DOHH2 (cell line): ENCODE measurements around the gene CRK.
A peak's percentile ranks its signal among the peaks of the same experiment; 100 is the strongest.

Experiments
- H3F3A ChIP-seq: fragments of 200-600 bp; sonication (generic), shearing (Covaris generic); 2 replicates; pipeline ENCODE4 v1.6.0; 2016; ENCODE audit warnings: antibody characterized with exemption, mild to moderate bottlenecking; ENCODE audit not compliant: control insufficient read depth, insufficient read depth
- H3K27ac ChIP-seq: fragments of 200-600 bp; sonication (generic); 2 replicates; pipeline ENCODE4 v1.5.1; 2014; ENCODE audit warnings: low read depth, mild to moderate bottlenecking, low read length, moderate library complexity
- H3K27me3 ChIP-seq: fragments of 200-600 bp; sonication (generic); 2 replicates; pipeline ENCODE4 v1.6.1; 2014; ENCODE audit warnings: mild to moderate bottlenecking, low read length, mixed read lengths; ENCODE audit not compliant: control insufficient read depth
- H3K36me3 ChIP-seq: fragments of 200-600 bp; sonication (generic); 2 replicates; pipeline ENCODE4 v1.6.1; 2014; ENCODE audit warnings: mild to moderate bottlenecking, low read length, moderate library complexity, mixed read lengths; ENCODE audit not compliant: control insufficient read depth
- H3K4me1 ChIP-seq: fragments of 200-600 bp; sonication (generic); 2 replicates; pipeline ENCODE4 v1.6.1; 2014; ENCODE audit warnings: mild to moderate bottlenecking, low read length, mixed read lengths; ENCODE audit not compliant: control insufficient read depth
- H3K4me2 ChIP-seq: fragments of 200-600 bp; sonication (generic); 2 replicates; pipeline ENCODE4 v1.6.0; 2014; ENCODE audit warnings: mild to moderate bottlenecking, low read length, moderate library complexity
- H3K4me3 ChIP-seq: fragments of 200-600 bp; sonication (generic); 2 replicates; pipeline ENCODE4 v1.5.1; 2014; ENCODE audit warnings: mild to moderate bottlenecking, low read length, mixed read lengths
- H3K79me2 ChIP-seq: fragments of 200-600 bp; sonication (generic); 2 replicates; pipeline ENCODE4 v1.6.1; 2014; ENCODE audit warnings: mild to moderate bottlenecking, low read length, mixed read lengths; ENCODE audit not compliant: control insufficient read depth
- H3K9me2 ChIP-seq: fragments of 200-600 bp; sonication (generic); replicated peaks from 2 replicates; pipeline ENCODE4 v1.6.1; 2014; ENCODE audit warnings: mild to moderate bottlenecking, low read length, mixed read lengths; ENCODE audit not compliant: control insufficient read depth
- H3K9me3 ChIP-seq: fragments of 200-600 bp; sonication (generic); 2 replicates; pipeline ENCODE4 v1.6.1; 2014; ENCODE audit warnings: antibody characterized with exemption, low read length, mixed read lengths; ENCODE audit not compliant: control insufficient read depth, insufficient read depth
- H4K20me1 ChIP-seq: fragments of 200-600 bp; sonication (generic); 2 replicates; pipeline ENCODE4 v1.6.0; 2014; ENCODE audit warnings: low read depth, mild to moderate bottlenecking, antibody characterized with exemption, low read length, moderate library complexity; ENCODE audit not compliant: control insufficient read depth, insufficient read depth
- EZH2phosphoT487 ChIP-seq: fragments of 200-600 bp; sonication (generic); IDR thresholded peaks from 2 replicates; pipeline ENCODE4 v1.6.1; 2017; ENCODE audit warnings: borderline replicate concordance, mild to moderate bottlenecking, antibody characterized with exemption, low read length, moderate library complexity, mixed read lengths
- TF ChIP-seq, protein P1 (sequence below): fragments of 200-600 bp; sonication (generic); IDR thresholded peaks from one replicate; pipeline ENCODE4 v1.5.1; 2014; ENCODE audit warnings: antibody characterized with exemption, mild to moderate bottlenecking, low read depth, low read length; ENCODE audit not compliant: poor library complexity, severe bottlenecking

The CRK gene

GRCh38 chr17:1455797-1456599 is at the start of gene CRK:
TSS of gene CRK (minus strand) at chr17:1456232. CDS start at chr17:1456117, 115 bp downstream.
- Histone ChIP-seq H3K4me2 (peak within 1 kb of the TSS; percentile 74), H3K9me3 (no peaks in the 10 kb centered on the region), H3K4me3 (peak within 1 kb of the TSS; percentile 87), H3K27me3 (peaks cover 5% of the 10 kb centered on the region; the same call in 1 of the 2 replicates), H3K36me3 (peaks cover 41% of the 10 kb centered on the region), H4K20me1 (peaks cover 12% of the 10 kb centered on the region; the same call in 1 of the 2 replicates), H3F3A (no peaks in the 10 kb centered on the region), H3K4me1 (peaks cover 24% of the 10 kb centered on the region), H3K79me2 (peaks cover 50% of the 10 kb centered on the region), H3K9me2 (no peaks in the 10 kb centered on the region), H3K27ac (peak within 1 kb of the TSS; percentile 49)
- TF ChIP-seq EZH2phosphoT487: no peak
- TF ChIP-seq, protein P1, sequence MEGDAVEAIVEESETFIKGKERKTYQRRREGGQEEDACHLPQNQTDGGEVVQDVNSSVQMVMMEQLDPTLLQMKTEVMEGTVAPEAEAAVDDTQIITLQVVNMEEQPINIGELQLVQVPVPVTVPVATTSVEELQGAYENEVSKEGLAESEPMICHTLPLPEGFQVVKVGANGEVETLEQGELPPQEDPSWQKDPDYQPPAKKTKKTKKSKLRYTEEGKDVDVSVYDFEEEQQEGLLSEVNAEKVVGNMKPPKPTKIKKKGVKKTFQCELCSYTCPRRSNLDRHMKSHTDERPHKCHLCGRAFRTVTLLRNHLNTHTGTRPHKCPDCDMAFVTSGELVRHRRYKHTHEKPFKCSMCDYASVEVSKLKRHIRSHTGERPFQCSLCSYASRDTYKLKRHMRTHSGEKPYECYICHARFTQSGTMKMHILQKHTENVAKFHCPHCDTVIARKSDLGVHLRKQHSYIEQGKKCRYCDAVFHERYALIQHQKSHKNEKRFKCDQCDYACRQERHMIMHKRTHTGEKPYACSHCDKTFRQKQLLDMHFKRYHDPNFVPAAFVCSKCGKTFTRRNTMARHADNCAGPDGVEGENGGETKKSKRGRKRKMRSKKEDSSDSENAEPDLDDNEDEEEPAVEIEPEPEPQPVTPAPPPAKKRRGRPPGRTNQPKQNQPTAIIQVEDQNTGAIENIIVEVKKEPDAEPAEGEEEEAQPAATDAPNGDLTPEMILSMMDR: no peak

DNA sequence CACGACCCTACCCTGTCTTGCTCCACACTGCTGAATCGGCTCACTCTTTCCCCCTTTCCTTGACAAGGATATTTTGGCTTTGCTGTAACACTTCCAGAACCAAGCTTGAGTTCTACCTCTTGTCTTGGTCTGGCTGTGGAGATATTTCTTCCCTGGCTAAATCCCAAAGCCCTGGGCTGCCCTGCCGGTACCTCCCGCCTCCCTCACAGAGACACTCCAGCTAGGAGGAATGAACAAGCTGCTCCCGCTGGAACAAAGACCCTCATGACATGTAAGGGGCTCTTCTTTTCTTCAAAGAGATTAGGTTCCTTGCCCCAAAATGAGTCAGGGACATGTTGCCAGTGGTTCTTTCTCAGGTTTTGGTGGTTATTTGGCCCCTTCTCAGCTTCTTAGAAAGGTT is 49.6 kb upstream of the CRK start:
- Histone ChIP-seq H3K36me3 (peaks cover 4% of the 10 kb centered on the region; the same call in 1 of the 2 replicates), H3F3A (no peaks in the 10 kb centered on the region), H3K9me2 (no peaks in the 10 kb centered on the region), H3K4me3 (no peak overlapping the region), H4K20me1 (no peaks in the 10 kb centered on the region), H3K27ac (no peak overlapping the region), H3K4me1 (no peaks in the 10 kb centered on the region), H3K79me2 (no peaks in the 10 kb centered on the region), H3K27me3 (no peaks in the 10 kb centered on the region), H3K9me3 (no peaks in the 10 kb centered on the region), H3K4me2 (no peak overlapping the region)
- TF ChIP-seq, protein P1: no peak
- TF ChIP-seq EZH2phosphoT487: no peak

DNA sequence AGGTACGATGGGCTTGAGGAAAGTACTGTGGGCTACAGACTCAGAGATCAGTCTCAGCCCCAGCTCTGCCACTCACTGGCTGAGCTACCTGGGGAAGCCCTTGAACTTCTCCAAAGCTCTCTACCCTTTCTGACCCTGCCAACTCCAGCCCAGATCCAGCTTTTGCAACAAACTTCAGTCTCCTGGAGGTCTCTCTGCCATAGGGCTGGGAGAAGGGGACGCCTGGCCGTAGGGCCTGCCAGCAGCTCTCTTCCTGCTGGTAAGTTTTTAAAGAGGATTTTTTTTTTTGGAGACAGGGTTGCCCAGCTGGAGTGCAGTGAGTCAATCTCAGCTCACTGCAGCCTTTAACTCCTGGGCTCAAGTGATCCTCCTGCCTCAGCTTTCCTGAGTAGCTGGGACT is 48.8 kb upstream of the CRK start:
- no peak overlapping the region for H3K4me3 ChIP-seq
- H4K20me1 ChIP-seq: no peaks in the 10 kb centered on the region
- peaks cover 4% of the 10 kb centered on the region; the same call in 1 of the 2 replicates for H3K36me3 ChIP-seq
- no peaks in the 10 kb centered on the region for H3K27me3 ChIP-seq
- TF ChIP-seq, protein P1: no peak
- no peak for TF ChIP-seq EZH2phosphoT487
- H3K4me1 ChIP-seq: no peaks in the 10 kb centered on the region
- no peaks in the 10 kb centered on the region for H3F3A ChIP-seq
- H3K27ac ChIP-seq: no peak overlapping the region
- H3K9me3 ChIP-seq: no peaks in the 10 kb centered on the region
- H3K4me2 ChIP-seq: no peak overlapping the region
- H3K9me2 ChIP-seq: no peaks in the 10 kb centered on the region
- H3K79me2 ChIP-seq: no peaks in the 10 kb centered on the region
